ENCODE data around the gene AEBP1. TPM values are rescaled to one million over a fixed set of nuclear protein-coding genes. Genes with fewer than 3 reads are reported as not detected.

Gene AEBP1
- total RNA-seq, 1 experiment from 2014 or later: not detected

DNA sequence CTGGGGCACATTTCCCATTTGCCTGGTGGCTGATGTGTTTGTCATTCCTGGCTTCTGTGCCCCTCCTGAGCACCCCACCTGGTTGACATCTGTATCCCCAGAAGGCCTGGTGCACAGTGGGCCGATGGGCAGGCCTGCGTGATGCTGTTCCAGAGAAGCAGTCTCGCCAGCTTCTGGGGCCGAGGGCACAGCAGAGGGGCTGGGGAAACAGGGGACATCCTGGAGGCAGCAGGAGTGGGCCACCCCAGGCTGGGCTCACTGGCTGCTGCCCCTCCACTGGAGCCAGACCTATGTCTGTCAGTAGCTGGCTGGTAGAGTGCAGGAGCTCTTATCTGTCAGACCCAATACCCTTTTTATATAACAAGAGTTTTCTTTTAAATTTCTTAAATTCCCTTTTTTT, 37.9 kb downstream of the AEBP1 start:
- no peak for DNase-seq
- H3K9me3 ChIP-seq (ENCODE audit: low read length): no peaks in the 10 kb centered on the region

DNA sequence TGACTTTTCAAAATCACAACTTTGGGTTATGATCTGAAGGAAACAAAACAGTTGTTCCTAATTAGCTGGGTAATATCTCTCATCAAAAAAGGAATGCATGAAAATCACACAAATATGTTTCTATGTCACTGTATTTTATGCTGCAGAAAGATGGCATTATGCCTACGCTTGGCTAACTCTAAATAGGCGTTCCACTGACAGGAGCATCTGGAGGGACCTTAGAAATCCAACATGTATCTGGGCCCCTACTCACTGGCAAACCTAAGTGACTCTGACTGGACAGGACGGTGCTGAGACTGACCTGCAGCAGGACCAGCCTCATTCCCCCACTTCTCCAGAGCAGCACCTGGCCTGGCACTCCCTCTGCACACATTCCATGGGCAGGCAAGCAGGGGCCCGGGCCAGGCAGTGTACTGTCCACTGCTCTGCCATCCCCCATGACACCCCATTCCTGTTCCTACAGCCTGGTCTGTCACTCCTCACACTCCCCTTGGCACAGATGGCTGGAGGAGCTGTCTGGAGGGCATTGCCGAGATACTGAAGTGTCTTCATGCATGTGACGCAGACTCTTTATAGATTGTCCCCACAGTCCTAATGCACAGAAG, 39.6 kb downstream of the AEBP1 start:
- no peak overlapping the region for H3K27ac ChIP-seq (ENCODE audit: low read length)
- H3K9ac ChIP-seq (ENCODE audit: low read length): no peak overlapping the region
- H3K27me3 ChIP-seq (ENCODE audit: low read length): no peaks in the 10 kb centered on the region
- H3K79me2 ChIP-seq (ENCODE audit: low read length): no peaks in the 10 kb centered on the region
- H3K9me3 ChIP-seq (ENCODE audit: low read length): no peaks in the 10 kb centered on the region
- no peak overlapping the region for H3K4me3 ChIP-seq (ENCODE audit: low read length)
- no peaks in the 10 kb centered on the region for H3K4me1 ChIP-seq (ENCODE audit: low read length)
- H3K36me3 ChIP-seq (ENCODE audit: insufficient read depth, low read length): no peaks in the 10 kb centered on the region
- no peak overlapping the region for H2AFZ ChIP-seq (ENCODE audit: low read length)
- H4K20me1 ChIP-seq (ENCODE audit: insufficient read depth, low read depth, low read length): no peaks in the 10 kb centered on the region
- no peak overlapping the region for H3K4me2 ChIP-seq (ENCODE audit: low read depth, low read length, poor library complexity, severe bottlenecking)
- no peak for DNase-seq
- no peaks in the 10 kb centered on the region for H3K9me2 ChIP-seq (replicated peaks; ENCODE audit: insufficient read depth, low read length)

More for the DNA sequence above, 37.9 kb downstream of the AEBP1 start:
- Histone ChIP-seq H3K9ac (ENCODE audit: low read length) (no peak overlapping the region), H3K36me3 (ENCODE audit: insufficient read depth, low read length) (no peaks in the 10 kb centered on the region), H3K4me3 (ENCODE audit: low read length) (no peak overlapping the region), H3K27me3 (ENCODE audit: low read length) (no peaks in the 10 kb centered on the region), H3K4me2 (ENCODE audit: low read depth, low read length, poor library complexity, severe bottlenecking) (no peak overlapping the region), H3K9me2 (replicated peaks; ENCODE audit: insufficient read depth, low read length) (no peaks in the 10 kb centered on the region), H3K27ac (ENCODE audit: low read length) (no peak overlapping the region), H3K4me1 (ENCODE audit: low read length) (no peaks in the 10 kb centered on the region), H2AFZ (ENCODE audit: low read length) (no peak overlapping the region), H3K79me2 (ENCODE audit: low read length) (no peaks in the 10 kb centered on the region), H4K20me1 (ENCODE audit: insufficient read depth, low read depth, low read length) (no peaks in the 10 kb centered on the region)

DNA sequence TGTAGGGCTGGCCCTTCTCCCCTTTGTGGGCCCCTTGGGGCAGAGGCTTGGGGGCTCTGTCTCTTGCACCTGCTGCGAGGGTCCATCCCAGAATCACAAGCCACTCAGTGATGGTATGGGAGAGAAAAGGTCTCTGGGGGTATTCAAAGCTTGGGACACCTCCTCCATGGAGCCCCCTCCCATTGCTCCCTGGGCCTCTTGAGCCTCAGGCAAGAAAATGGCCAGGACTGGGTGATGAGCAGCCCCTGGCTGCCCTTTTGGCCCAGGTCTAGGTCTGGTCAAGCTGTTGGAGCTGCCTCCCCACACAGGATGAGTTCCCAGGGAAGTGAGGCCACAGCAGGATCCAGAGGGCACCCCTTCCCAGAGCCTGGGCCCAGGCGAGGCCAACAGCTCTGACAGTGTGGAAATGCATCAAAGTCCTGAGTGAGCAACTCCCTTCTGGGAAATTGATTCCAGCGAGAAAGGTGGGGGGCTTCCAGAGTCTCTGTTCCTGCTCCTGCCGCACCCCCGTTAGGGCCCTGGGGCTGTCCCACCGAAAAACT, 40.4 kb downstream of the AEBP1 start:
- Histone ChIP-seq H3K9me3 (ENCODE audit: low read length) (no peaks in the 10 kb centered on the region), H3K4me3 (ENCODE audit: low read length) (no peak overlapping the region), H3K9me2 (replicated peaks; ENCODE audit: insufficient read depth, low read length) (no peaks in the 10 kb centered on the region), H2AFZ (ENCODE audit: low read length) (no peak overlapping the region), H3K36me3 (ENCODE audit: insufficient read depth, low read length) (no peaks in the 10 kb centered on the region), H3K4me2 (ENCODE audit: low read depth, low read length, poor library complexity, severe bottlenecking) (no peak overlapping the region), H3K4me1 (ENCODE audit: low read length) (no peaks in the 10 kb centered on the region), H4K20me1 (ENCODE audit: insufficient read depth, low read depth, low read length) (no peaks in the 10 kb centered on the region), H3K9ac (ENCODE audit: low read length) (no peak overlapping the region), H3K27ac (ENCODE audit: low read length) (no peak overlapping the region), H3K79me2 (ENCODE audit: low read length) (no peaks in the 10 kb centered on the region), H3K27me3 (ENCODE audit: low read length) (no peaks in the 10 kb centered on the region)
- DNase-seq: no peak

GRCh38 chr7:44144968-44145478, 40.9 kb downstream of the AEBP1 start:
- Histone ChIP-seq H3K36me3 (ENCODE audit: insufficient read depth, low read length) (no peaks in the 10 kb centered on the region), H3K9me3 (ENCODE audit: low read length) (no peaks in the 10 kb centered on the region), H3K27ac (ENCODE audit: low read length) (no peak overlapping the region), H2AFZ (ENCODE audit: low read length) (no peak overlapping the region), H3K4me2 (ENCODE audit: low read depth, low read length, poor library complexity, severe bottlenecking) (no peak overlapping the region), H3K9me2 (replicated peaks; ENCODE audit: insufficient read depth, low read length) (no peaks in the 10 kb centered on the region), H3K27me3 (ENCODE audit: low read length) (no peaks in the 10 kb centered on the region), H3K4me1 (ENCODE audit: low read length) (no peaks in the 10 kb centered on the region), H3K79me2 (ENCODE audit: low read length) (no peaks in the 10 kb centered on the region), H4K20me1 (ENCODE audit: insufficient read depth, low read depth, low read length) (no peaks in the 10 kb centered on the region), H3K9ac (ENCODE audit: low read length) (no peak overlapping the region), H3K4me3 (ENCODE audit: low read length) (no peak overlapping the region)
- DNase-seq: no peak

DNA sequence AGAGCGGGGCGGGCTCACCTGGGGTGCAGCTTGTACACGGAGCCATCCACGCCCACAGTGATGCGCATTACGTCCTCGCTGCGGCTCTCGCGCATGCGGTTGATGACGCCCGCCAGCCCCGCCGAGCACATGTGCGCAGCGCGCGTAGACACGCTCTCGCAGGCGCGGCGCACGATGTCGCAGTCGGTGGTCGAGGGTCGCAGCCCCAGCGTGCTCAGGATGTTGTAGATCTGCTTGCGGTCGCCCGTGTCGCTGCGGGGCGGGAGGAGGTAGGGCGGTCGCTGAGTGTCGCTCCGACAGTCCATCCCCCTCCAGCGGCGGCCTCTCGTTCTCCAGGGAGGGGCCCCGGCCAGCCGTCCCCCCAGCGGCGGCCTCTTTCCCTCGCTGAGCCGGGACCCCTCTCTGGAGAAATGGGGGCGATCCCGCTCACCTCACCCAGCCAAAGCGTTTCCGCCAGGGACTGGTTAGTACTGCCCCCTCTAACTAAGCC, 41.4 kb downstream of the AEBP1 start:
- H3K4me1 ChIP-seq (ENCODE audit: low read length): no peaks in the 10 kb centered on the region
- H3K79me2 ChIP-seq (ENCODE audit: low read length): no peaks in the 10 kb centered on the region
- no peaks in the 10 kb centered on the region for H3K36me3 ChIP-seq (ENCODE audit: insufficient read depth, low read length)
- no peak for DNase-seq
- no peaks in the 10 kb centered on the region for H3K9me2 ChIP-seq (replicated peaks; ENCODE audit: insufficient read depth, low read length)
- H2AFZ ChIP-seq (ENCODE audit: low read length): no peak overlapping the region
- no peaks in the 10 kb centered on the region for H4K20me1 ChIP-seq (ENCODE audit: insufficient read depth, low read depth, low read length)
- H3K27ac ChIP-seq (ENCODE audit: low read length): no peak overlapping the region
- H3K4me2 ChIP-seq (ENCODE audit: low read depth, low read length, poor library complexity, severe bottlenecking): no peak overlapping the region
- no peak overlapping the region for H3K9ac ChIP-seq (ENCODE audit: low read length)
- H3K4me3 ChIP-seq (ENCODE audit: low read length): no peak overlapping the region
- H3K27me3 ChIP-seq (ENCODE audit: low read length): no peaks in the 10 kb centered on the region
- no peaks in the 10 kb centered on the region for H3K9me3 ChIP-seq (ENCODE audit: low read length)

DNA sequence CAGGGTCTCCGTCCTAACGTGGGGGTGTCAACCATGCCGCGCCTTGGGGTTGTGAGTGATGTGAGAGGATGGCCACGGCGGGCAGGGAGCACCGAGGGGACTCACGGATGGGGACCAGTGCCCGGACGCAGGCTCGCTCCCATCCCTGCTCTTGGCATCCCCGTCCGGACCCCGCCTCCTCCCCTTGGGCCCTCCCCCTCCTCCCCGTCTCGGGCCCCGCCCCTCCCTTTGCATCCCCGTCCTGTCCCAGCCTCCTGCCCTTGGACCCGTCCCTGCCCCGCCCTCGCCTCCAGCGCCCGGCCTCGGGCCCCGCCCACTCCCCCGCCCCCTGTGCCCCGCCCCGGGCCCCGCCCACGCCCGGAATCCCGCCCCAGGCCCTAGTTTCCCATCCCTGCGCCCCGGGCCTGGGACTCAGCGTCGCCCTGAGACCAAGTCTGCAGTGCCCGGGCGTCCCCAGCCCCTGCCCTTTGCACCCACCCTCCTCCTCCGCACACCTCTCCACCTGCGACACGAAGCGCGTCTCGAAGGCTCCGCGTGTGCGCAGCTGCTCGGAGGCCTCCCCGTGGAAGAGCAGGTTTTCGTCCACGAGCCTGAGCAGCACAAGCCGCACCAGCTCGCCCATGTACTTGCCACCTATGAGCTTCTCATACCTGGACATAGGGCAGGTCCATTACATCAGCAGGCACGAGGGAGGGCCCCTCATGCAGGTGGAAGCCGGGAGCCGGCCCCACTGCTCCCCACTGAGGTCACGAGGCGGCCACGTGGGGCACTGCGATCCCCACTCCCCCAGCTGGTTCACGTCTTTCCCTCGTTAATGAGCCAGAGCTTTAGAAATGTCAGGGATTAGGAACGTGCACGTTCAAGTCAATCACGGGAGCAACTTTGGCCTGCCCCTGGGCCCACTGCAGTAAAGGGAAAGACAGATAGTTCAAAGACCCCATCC, 42.1 kb downstream of the AEBP1 start:
- no peaks in the 10 kb centered on the region for H3K4me1 ChIP-seq (ENCODE audit: low read length)
- H3K4me3 ChIP-seq (ENCODE audit: low read length): no peak overlapping the region
- no peaks in the 10 kb centered on the region for H3K36me3 ChIP-seq (ENCODE audit: insufficient read depth, low read length)
- H2AFZ ChIP-seq (ENCODE audit: low read length): no peak overlapping the region
- no peaks in the 10 kb centered on the region for H3K27me3 ChIP-seq (ENCODE audit: low read length)
- H3K27ac ChIP-seq (ENCODE audit: low read length): no peak overlapping the region
- H3K79me2 ChIP-seq (ENCODE audit: low read length): no peaks in the 10 kb centered on the region
- H3K9me2 ChIP-seq (replicated peaks; ENCODE audit: insufficient read depth, low read length): no peaks in the 10 kb centered on the region
- H3K9ac ChIP-seq (ENCODE audit: low read length): no peak overlapping the region
- H4K20me1 ChIP-seq (ENCODE audit: insufficient read depth, low read depth, low read length): no peaks in the 10 kb centered on the region
- H3K9me3 ChIP-seq (ENCODE audit: low read length): no peaks in the 10 kb centered on the region
- no peak overlapping the region for H3K4me2 ChIP-seq (ENCODE audit: low read depth, low read length, poor library complexity, severe bottlenecking)
- peak; percentile 89 for DNase-seq

DNA sequence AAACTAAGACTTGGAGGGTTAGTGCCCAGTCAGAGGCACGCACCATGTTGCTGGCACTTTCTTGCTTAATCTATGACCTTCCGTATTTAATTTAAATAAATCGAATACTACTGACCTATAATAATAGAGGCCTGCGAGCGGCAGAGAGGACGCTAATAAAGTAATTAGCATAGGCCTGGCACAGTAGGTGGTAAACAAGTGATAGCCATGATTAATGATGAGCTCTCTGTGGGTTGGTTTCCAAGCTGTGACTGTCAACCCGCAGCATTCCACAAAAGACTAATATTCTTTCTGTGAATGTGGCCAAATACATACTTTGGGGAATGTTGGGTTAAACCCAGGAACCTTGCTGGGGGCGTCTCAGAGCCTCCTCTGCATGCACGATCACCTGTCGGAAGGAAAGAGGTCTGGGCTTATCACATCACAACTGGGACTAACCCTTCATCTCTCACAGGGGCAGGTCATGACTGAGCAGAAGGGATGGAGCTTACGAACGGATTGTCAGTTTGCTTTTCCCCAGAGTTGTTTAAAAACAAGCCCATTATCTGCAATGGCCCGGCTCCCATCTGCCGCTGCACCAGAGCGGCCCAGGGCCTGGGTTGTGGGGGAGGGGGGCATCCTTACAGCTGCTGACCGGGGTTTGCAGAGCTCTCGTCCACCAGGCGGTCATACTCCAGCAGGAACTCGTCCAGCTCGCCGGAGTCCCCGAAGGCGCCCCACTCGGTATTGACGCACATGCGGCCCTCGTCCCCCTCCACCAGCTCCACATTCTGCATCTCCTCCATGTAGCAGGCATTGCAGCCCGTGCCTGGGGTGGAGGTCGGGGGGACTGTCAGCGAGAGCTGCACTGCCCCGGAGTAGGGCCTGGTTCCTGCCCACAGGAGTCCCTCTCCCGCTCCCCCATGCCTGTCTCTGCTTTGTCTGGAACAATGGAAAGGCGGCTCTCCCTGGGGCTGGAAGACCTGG, 43.2 kb downstream of the AEBP1 start:
- no peak overlapping the region for H2AFZ ChIP-seq (ENCODE audit: low read length)

More for the DNA sequence above, 43.2 kb downstream of the AEBP1 start:
- no peaks in the 10 kb centered on the region for H3K79me2 ChIP-seq (ENCODE audit: low read length)
- no peak for DNase-seq
- no peak overlapping the region for H3K4me3 ChIP-seq (ENCODE audit: low read length)
- no peak overlapping the region for H3K27ac ChIP-seq (ENCODE audit: low read length)
- H3K36me3 ChIP-seq (ENCODE audit: insufficient read depth, low read length): no peaks in the 10 kb centered on the region
- H3K9me3 ChIP-seq (ENCODE audit: low read length): no peaks in the 10 kb centered on the region
- H3K9me2 ChIP-seq (replicated peaks; ENCODE audit: insufficient read depth, low read length): no peaks in the 10 kb centered on the region
- H3K4me2 ChIP-seq (ENCODE audit: low read depth, low read length, poor library complexity, severe bottlenecking): no peak overlapping the region
- H3K27me3 ChIP-seq (ENCODE audit: low read length): no peaks in the 10 kb centered on the region
- no peak overlapping the region for H3K9ac ChIP-seq (ENCODE audit: low read length)
- H4K20me1 ChIP-seq (ENCODE audit: insufficient read depth, low read depth, low read length): no peaks in the 10 kb centered on the region
- no peaks in the 10 kb centered on the region for H3K4me1 ChIP-seq (ENCODE audit: low read length)

Data from Karpas-422 (cell line).